MM.1S (cell line): ENCODE data around the gene SH3PXD2A.

ENCODE experiments used
- EZH2 ChIP-seq: fragments of 300-600 bp; sonication (generic); optimal IDR thresholded peaks from 2 replicates; pipeline ENCODE3; 2017; ENCODE audit warnings: low read depth, mild to moderate bottlenecking, antibody characterized with exemption, low read length, mixed read lengths
- TF ChIP-seq, protein P1 (sequence below): fragments of 300-600 bp; sonication (generic); IDR thresholded peaks from 2 replicates; pipeline ENCODE4 v1.5.1; 2016; ENCODE audit warnings: antibody characterized with exemption, low read length, mixed read lengths

DNA sequence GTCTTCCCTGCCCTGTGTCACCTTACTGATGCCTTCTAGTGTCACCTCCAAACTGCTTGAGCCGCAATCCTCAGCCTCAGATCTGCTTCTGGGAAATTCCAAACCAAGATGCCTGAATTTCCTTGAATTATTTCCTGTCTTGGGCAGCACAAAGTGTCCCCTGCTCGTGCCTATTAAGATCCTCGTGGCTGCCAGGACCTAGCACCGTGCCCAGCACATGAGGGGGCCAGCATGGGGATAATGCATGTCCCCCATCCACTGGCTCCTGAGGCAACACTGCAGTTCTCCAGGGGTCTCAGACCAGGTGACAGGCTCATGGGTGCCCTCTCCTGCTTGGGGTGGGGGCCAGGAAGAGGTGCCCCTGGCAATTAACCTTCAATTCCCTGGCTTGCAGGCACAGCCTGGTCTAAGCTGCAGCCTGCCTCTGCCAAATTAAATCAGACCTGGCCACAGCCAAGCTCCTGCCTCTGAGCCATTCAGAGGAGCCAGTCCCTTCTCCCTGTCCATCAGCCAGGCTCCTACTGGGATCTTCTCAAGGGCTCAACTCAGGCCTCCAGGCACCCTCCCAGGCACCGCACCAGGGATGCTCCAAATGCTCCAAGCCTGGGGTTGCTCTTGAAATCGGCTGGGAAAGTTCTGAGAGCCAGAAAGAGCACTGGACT is 146.6 kb downstream of the SH3PXD2A start:
- TF ChIP-seq, protein P1, sequence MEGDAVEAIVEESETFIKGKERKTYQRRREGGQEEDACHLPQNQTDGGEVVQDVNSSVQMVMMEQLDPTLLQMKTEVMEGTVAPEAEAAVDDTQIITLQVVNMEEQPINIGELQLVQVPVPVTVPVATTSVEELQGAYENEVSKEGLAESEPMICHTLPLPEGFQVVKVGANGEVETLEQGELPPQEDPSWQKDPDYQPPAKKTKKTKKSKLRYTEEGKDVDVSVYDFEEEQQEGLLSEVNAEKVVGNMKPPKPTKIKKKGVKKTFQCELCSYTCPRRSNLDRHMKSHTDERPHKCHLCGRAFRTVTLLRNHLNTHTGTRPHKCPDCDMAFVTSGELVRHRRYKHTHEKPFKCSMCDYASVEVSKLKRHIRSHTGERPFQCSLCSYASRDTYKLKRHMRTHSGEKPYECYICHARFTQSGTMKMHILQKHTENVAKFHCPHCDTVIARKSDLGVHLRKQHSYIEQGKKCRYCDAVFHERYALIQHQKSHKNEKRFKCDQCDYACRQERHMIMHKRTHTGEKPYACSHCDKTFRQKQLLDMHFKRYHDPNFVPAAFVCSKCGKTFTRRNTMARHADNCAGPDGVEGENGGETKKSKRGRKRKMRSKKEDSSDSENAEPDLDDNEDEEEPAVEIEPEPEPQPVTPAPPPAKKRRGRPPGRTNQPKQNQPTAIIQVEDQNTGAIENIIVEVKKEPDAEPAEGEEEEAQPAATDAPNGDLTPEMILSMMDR = no peak
- TF ChIP-seq EZH2 = no peak
